HEK293 (cell line): ENCODE measurements around the gene SLC12A1.

Source experiments
- CTCF ChIA-PET: fragments of 350-600 bp; formaldehyde crosslinking; extraction: SDS; loops from one replicate; lab custom pipeline; 2021; ENCODE audit warnings: antibody characterized with exemption; lab: Yijun Ruan, JAX
- POLR2A ChIA-PET: fragments of 300-600 bp; formaldehyde crosslinking; extraction: SDS; loops from one replicate; lab custom pipeline; 2020; ENCODE audit warnings: antibody characterized with exemption, inconsistent platforms; lab: Yijun Ruan, JAX
- H3K27ac ChIP-seq: fragments of 200-500 bp; sonication (Bioruptor generic); 2 replicates; pipeline ENCODE4 v1.5.1; 2014; ENCODE audit warnings: low read depth, low read length, control low read depth, inconsistent platforms; ENCODE audit errors: extremely low read depth
- H3K36me3 ChIP-seq, 2 experiments: fragments of 200-500 bp in 1 of 2; sonication (Bioruptor generic) in 1 of 2; 1 replicate in 1 of 2; 2 replicates in 1 of 2; pipeline ENCODE4 v1.5.1; 2014 to 2017; ENCODE audit warnings: inconsistent platforms in 2 of 2, low read length in 2 of 2; ENCODE audit not compliant: control insufficient read depth in 2 of 2, insufficient read depth in 1 of 2
- H3K4me1 ChIP-seq: fragments of 200-500 bp; sonication (Bioruptor generic); 2 replicates; pipeline ENCODE4 v1.5.1; 2014; ENCODE audit warnings: mild to moderate bottlenecking, low read length, inconsistent platforms; ENCODE audit not compliant: control insufficient read depth, insufficient read depth
- H3K4me3 ChIP-seq: 2 replicates; pipeline ENCODE4 v1.5.1; 2011; ENCODE audit warnings: low read depth, mild to moderate bottlenecking, control low read depth, low read length, moderate library complexity
- H3K9me3 ChIP-seq: fragments of 200-500 bp; sonication (Bioruptor generic); 2 replicates; pipeline ENCODE4 v1.5.1; 2014; ENCODE audit warnings: low read depth, low read length, inconsistent platforms; ENCODE audit not compliant: control insufficient read depth, insufficient read depth
- BCL11B ChIP-seq: fragments of 450-650 bp; formaldehyde crosslinking; IDR thresholded peaks from 2 replicates; pipeline ENCODE4 v1.5.1; 2016; ENCODE audit warnings: low read depth, missing biosample characterization, missing genetic modification characterization
- EGR2 ChIP-seq: fragments of 450-650 bp; formaldehyde crosslinking; IDR thresholded peaks from 2 replicates; pipeline ENCODE4 v1.5.1; 2016; ENCODE audit warnings: low read depth, missing biosample characterization, missing genetic modification characterization
- GLIS1 ChIP-seq: fragments of 450-650 bp; formaldehyde crosslinking; IDR thresholded peaks from 2 replicates; pipeline ENCODE4 v1.5.1; 2016; ENCODE audit warnings: missing biosample characterization, missing genetic modification characterization
- KLF7 ChIP-seq: fragments of 450-650 bp; formaldehyde crosslinking; IDR thresholded peaks from 2 replicates; pipeline ENCODE4 v1.5.1; 2016; ENCODE audit warnings: missing biosample characterization, missing genetic modification characterization, borderline replicate concordance
- OSR2 ChIP-seq: fragments of 450-650 bp; formaldehyde crosslinking; IDR thresholded peaks from 2 replicates; pipeline ENCODE4 v1.5.1; 2016; ENCODE audit warnings: missing biosample characterization, missing genetic modification characterization
- RBAK ChIP-seq: fragments of 450-650 bp; formaldehyde crosslinking; IDR thresholded peaks from 2 replicates; pipeline ENCODE4 v1.5.1; 2016; ENCODE audit warnings: missing biosample characterization, missing genetic modification characterization
- SALL2 ChIP-seq: fragments of 450-650 bp; formaldehyde crosslinking; IDR thresholded peaks from 2 replicates; pipeline ENCODE4 v1.5.0; 2017; ENCODE audit warnings: missing biosample characterization, mild to moderate bottlenecking, missing genetic modification characterization, borderline replicate concordance
- SP2 ChIP-seq: fragments of 450-650 bp; formaldehyde crosslinking; IDR thresholded peaks from 2 replicates; pipeline ENCODE4 v1.5.1; 2016; ENCODE audit warnings: missing biosample characterization, missing genetic modification characterization
- YY1 ChIP-seq: fragments of 450-650 bp; formaldehyde crosslinking; IDR thresholded peaks from 2 replicates; pipeline ENCODE4 v1.5.1; 2018; ENCODE audit warnings: missing biosample characterization, missing genetic modification characterization
- ZBTB20 ChIP-seq: fragments of 450-650 bp; formaldehyde crosslinking; IDR thresholded peaks from 2 replicates; pipeline ENCODE4 v1.5.1; 2016; ENCODE audit warnings: missing biosample characterization, missing genetic modification characterization
- ZBTB44 ChIP-seq: fragments of 450-650 bp; IDR thresholded peaks from 2 replicates; pipeline ENCODE4 v1.5.1; 2018; ENCODE audit warnings: missing biosample characterization, mild to moderate bottlenecking, missing genetic modification characterization
- ZBTB6 ChIP-seq: fragments of 450-650 bp; formaldehyde crosslinking; IDR thresholded peaks from 2 replicates; pipeline ENCODE4 v1.5.1; 2017; ENCODE audit warnings: missing biosample characterization, missing genetic modification characterization
- ZBTB8A ChIP-seq: fragments of 450-650 bp; formaldehyde crosslinking; IDR thresholded peaks from 2 replicates; pipeline ENCODE4 v1.5.1; 2016; ENCODE audit warnings: missing biosample characterization, missing genetic modification characterization
- ZFP41 ChIP-seq: fragments of 450-650 bp; formaldehyde crosslinking; IDR thresholded peaks from 2 replicates; pipeline ENCODE4 v1.5.1; 2016; ENCODE audit warnings: missing biosample characterization, missing genetic modification characterization, borderline replicate concordance
- ZNF121 ChIP-seq: fragments of 450-650 bp; formaldehyde crosslinking; IDR thresholded peaks from 2 replicates; pipeline ENCODE4 v1.5.1; 2016; ENCODE audit warnings: missing biosample characterization, missing genetic modification characterization
- ZNF138 ChIP-seq: fragments of 450-650 bp; formaldehyde crosslinking; IDR thresholded peaks from 2 replicates; pipeline ENCODE4 v1.5.1; 2016; ENCODE audit warnings: missing biosample characterization, missing genetic modification characterization, borderline replicate concordance
- ZNF223 ChIP-seq: fragments of 450-650 bp; formaldehyde crosslinking; IDR thresholded peaks from 2 replicates; pipeline ENCODE4 v1.5.1; 2016; ENCODE audit warnings: missing biosample characterization, missing genetic modification characterization
- ZNF335 ChIP-seq: fragments of 450-650 bp; formaldehyde crosslinking; conservative IDR thresholded peaks from 2 replicates; pipeline ENCODE4 v1.5.1; 2016; ENCODE audit warnings: missing biosample characterization, missing genetic modification characterization
- ZNF350 ChIP-seq: fragments of 450-650 bp; formaldehyde crosslinking; IDR thresholded peaks from 2 replicates; pipeline ENCODE4 v1.5.0; 2017; ENCODE audit warnings: missing biosample characterization, mild to moderate bottlenecking, missing genetic modification characterization
- ZNF391 ChIP-seq: fragments of 450-650 bp; formaldehyde crosslinking; IDR thresholded peaks from 2 replicates; pipeline ENCODE4 v1.5.1; 2016; ENCODE audit warnings: low read depth, missing biosample characterization, missing genetic modification characterization, borderline replicate concordance
- ZNF416 ChIP-seq: fragments of 450-650 bp; formaldehyde crosslinking; IDR thresholded peaks from 2 replicates; pipeline ENCODE4 v1.5.1; 2016; ENCODE audit warnings: missing biosample characterization, missing genetic modification characterization
- ZNF529 ChIP-seq: fragments of 450-650 bp; formaldehyde crosslinking; IDR thresholded peaks from 2 replicates; pipeline ENCODE4 v1.5.1; 2017; ENCODE audit warnings: missing genetic modification characterization, missing biosample characterization; ENCODE audit not compliant: insufficient replicate concordance
- ZNF560 ChIP-seq: fragments of 450-650 bp; formaldehyde crosslinking; IDR thresholded peaks from 2 replicates; pipeline ENCODE4 v1.5.1; 2017; ENCODE audit warnings: missing biosample characterization, missing genetic modification characterization, borderline replicate concordance
- ZNF621 ChIP-seq: fragments of 450-650 bp; formaldehyde crosslinking; IDR thresholded peaks from 2 replicates; pipeline ENCODE4 v1.5.1; 2017; ENCODE audit warnings: missing biosample characterization, missing genetic modification characterization
- ZNF837 ChIP-seq: fragments of 450-650 bp; formaldehyde crosslinking; IDR thresholded peaks from 2 replicates; pipeline ENCODE4 v1.5.1; 2016; ENCODE audit warnings: missing biosample characterization, missing genetic modification characterization

The SLC12A1 gene

GRCh38 chr15:48298914-48299313 is 92.8 kb downstream of the SLC12A1 start (continued):
- TF ChIP-seq ZNF335 (no peak), ZNF121 (tag by site-specific recombination) (no peak), ZNF560 (tag by site-specific recombination) (no peak)

- POLR2A ChIA-PET = no interaction called here
- TF ChIP-seq ZBTB20 (tag by site-specific recombination) = no peak
- no peak for TF ChIP-seq RBAK (tag by site-specific recombination)
- no peak for TF ChIP-seq ZNF138 (tag by site-specific recombination)
- no peak for TF ChIP-seq ZNF223 (tag by site-specific recombination)
- no peak for TF ChIP-seq ZBTB6 (tag by site-specific recombination)
- TF ChIP-seq ZNF837 (tag by site-specific recombination) = no peak
- TF ChIP-seq BCL11B (tag by site-specific recombination) = no peak
- TF ChIP-seq KLF7 = no peak
- no peak for TF ChIP-seq EGR2 (tag by site-specific recombination)
- no peak for TF ChIP-seq ZFP41 (tag by site-specific recombination)
- TF ChIP-seq ZBTB8A (tag by site-specific recombination) = no peak
- no peak for TF ChIP-seq GLIS1
- TF ChIP-seq ZNF621 (tag by site-specific recombination) = no peak
- TF ChIP-seq SALL2 (tag by site-specific recombination) = no peak
- no peak for TF ChIP-seq SP2 (tag by site-specific recombination)
- TF ChIP-seq, all 188 proteins: peak for 0
- H3K4me3 ChIP-seq = no peak overlapping the region
- CTCF ChIA-PET = interaction anchor here (1.9 kb wide), 1 partner anchor 13 kb away, joined by 8 read pairs; no protein-coding TSS in a partner anchor
- H3K9me3 ChIP-seq = no peaks in the 10 kb centered on the region
- H3K36me3 ChIP-seq = no peaks in the 10 kb centered on the region
- no peaks in the 10 kb centered on the region for H3K4me1 ChIP-seq
- no peak overlapping the region for H3K27ac ChIP-seq
Observed at GRCh38 chr15:48300038-48300437, 93.9 kb downstream of the SLC12A1 start.

GRCh38 chr15:48304398-48304797 is 98.3 kb downstream of the SLC12A1 start:
- POLR2A ChIA-PET = no interaction called here
- Histone ChIP-seq H3K4me1 (no peaks in the 10 kb centered on the region), H3K4me3 (no peak overlapping the region), H3K36me3 (no peaks in the 10 kb centered on the region), H3K9me3 (no peaks in the 10 kb centered on the region), H3K27ac (no peak overlapping the region)
- CTCF ChIA-PET = interaction anchor here (1.2 kb wide), 1 partner anchor 19 kb away, joined by 5 read pairs; no protein-coding TSS in a partner anchor
- TF ChIP-seq ZNF391 (tag by site-specific recombination) = no peak
- TF ChIP-seq YY1 (tag by site-specific recombination) = no peak
- TF ChIP-seq ZNF416 (tag by site-specific recombination) = no peak
- no peak for TF ChIP-seq ZNF350 (tag by site-specific recombination)
- TF ChIP-seq OSR2 = no peak
- no peak for TF ChIP-seq ZNF529 (tag by site-specific recombination)
- no peak for TF ChIP-seq ZBTB44 (tag by site-specific recombination)
